Right forelimb (tissue), 1 donor: ENCODE results near the gene PLXDC2.

Experiments
- DNase-seq: peaks from one replicate; pipeline ENCODE4 v3.0.0-alpha.2; 2018

The PLXDC2 gene

GRCh38 chr10:19946245-19946644 is 130.0 kb downstream of the PLXDC2 start:
- no peak for DNase-seq

- no peak for DNase-seq
Observed at GRCh38 chr10:19946791-19947190, 130.6 kb downstream of the PLXDC2 start.

- DNase-seq = no peak
Observed at GRCh38 chr10:19947215-19947614, 131.0 kb downstream of the PLXDC2 start.

GRCh38 chr10:19947656-19948055 is 131.4 kb downstream of the PLXDC2 start:
- DNase-seq = no peak

- no peak for DNase-seq
Observed at GRCh38 chr10:19952224-19953010, 136.2 kb downstream of the PLXDC2 start.

GRCh38 chr10:19954601-19955000 is 138.4 kb downstream of the PLXDC2 start:
- no peak for DNase-seq

GRCh38 chr10:19956516-19957032 is 140.3 kb downstream of the PLXDC2 start:
- no peak for DNase-seq

- DNase-seq = no peak
Observed at GRCh38 chr10:19958787-19959186, 142.6 kb downstream of the PLXDC2 start.

- no peak for DNase-seq
Observed at GRCh38 chr10:19961076-19962053, 145.1 kb downstream of the PLXDC2 start.

GRCh38 chr10:19964625-19965024 is 148.4 kb downstream of the PLXDC2 start:
- no peak for DNase-seq

- DNase-seq = peak; percentile 58
Observed at GRCh38 chr10:19966751-19967150, 150.5 kb downstream of the PLXDC2 start.

GRCh38 chr10:19967981-19968380 is 151.7 kb downstream of the PLXDC2 start:
- no peak for DNase-seq

GRCh38 chr10:19968745-19969144 is 152.5 kb downstream of the PLXDC2 start:
- DNase-seq = no peak

GRCh38 chr10:19970256-19970655 is 154.0 kb downstream of the PLXDC2 start:
- DNase-seq = no peak

GRCh38 chr10:19970717-19971116 is 154.5 kb downstream of the PLXDC2 start:
- DNase-seq = no peak

GRCh38 chr10:19971343-19972052 is 155.3 kb downstream of the PLXDC2 start:
- DNase-seq = no peak

GRCh38 chr10:19974138-19974537 is 157.9 kb downstream of the PLXDC2 start:
- DNase-seq = no peak

- no peak for DNase-seq
Observed at GRCh38 chr10:19974554-19974953, 158.3 kb downstream of the PLXDC2 start.

- DNase-seq = no peak
Observed at GRCh38 chr10:19977097-19977521, 160.9 kb downstream of the PLXDC2 start.

GRCh38 chr10:19979628-19980027 is 163.4 kb downstream of the PLXDC2 start:
- DNase-seq = no peak

- DNase-seq = no peak
Observed at GRCh38 chr10:19983880-19984565, 167.8 kb downstream of the PLXDC2 start.

- no peak for DNase-seq
Observed at GRCh38 chr10:19985745-19986144, 169.5 kb downstream of the PLXDC2 start.
